Smooth muscle cell of the pulmonary artery (primary cell): Measurements from ENCODE around the gene GTF2H3. TPM values are rescaled to one million over a fixed set of nuclear protein-coding genes. Genes with fewer than 3 reads are reported as not detected.

Experiments
- total RNA-seq: library from RNA; depleted of rRNA; stranded (reverse); fragments of >200 nt; gene quantifications from 2 replicates; pipeline ENCODE4 v1.2.3, GENCODE V29; 2014

GTF2H3 gene
- 29.8 and 35.6 TPM in 2 replicates for total RNA-seq

GRCh38 chr12:123633379-123634141, at the start of gene GTF2H3, which contains the start of gene EIF2B1:
GTF2H3 (plus strand) TSS chr12:123633829; CDS start chr12:123633860, 31 bp downstream.
EIF2B1 (minus strand) TSS chr12:123633686; CDS start chr12:123633557, 129 bp downstream.

GRCh38 chr12:123601602-123602489, 31.8 kb upstream of the GTF2H3 start, which contains the start of gene DDX55:
DDX55 (plus strand) TSS chr12:123602099; CDS start chr12:123602149, 50 bp downstream.

GRCh38 chr12:123670882-123671728, 37.5 kb downstream of the GTF2H3 start, which contains the start of gene TCTN2:
TCTN2 (plus strand) TSS chr12:123671113; CDS start chr12:123671241, 128 bp downstream.

Other genes with a start within 250 kb of the GTF2H3 start
- 40.9 and 49.0 TPM in 2 replicates for gene KMT5A, start 249.7 kb upstream of the GTF2H3 start, total RNA-seq
- gene RILPL2, start 197.1 kb upstream of the GTF2H3 start, total RNA-seq, result 4.6 and 7.9 TPM in 2 replicates
- gene SNRNP35, start 175.7 kb upstream of the GTF2H3 start, total RNA-seq, result 12.2 and 16.6 TPM in 2 replicates
- 10.8 and 17.1 TPM in 2 replicates for gene RILPL1, start 100.1 kb upstream of the GTF2H3 start, total RNA-seq
- 332 and 461 TPM in 2 replicates for gene TMED2, start 49.3 kb upstream of the GTF2H3 start, total RNA-seq
- gene DDX55, start 31.7 kb upstream of the GTF2H3 start, total RNA-seq, result 12.3 and 17.1 TPM in 2 replicates
- gene EIF2B1, start 143 bp upstream of the GTF2H3 start, total RNA-seq, result 26.4 and 32.7 TPM in 2 replicates
- 9.2 and 12.9 TPM in 2 replicates for gene TCTN2, start 37.3 kb downstream of the GTF2H3 start, total RNA-seq
- 19.7 and 27.1 TPM in 2 replicates for gene ATP6V0A2, start 78.5 kb downstream of the GTF2H3 start, total RNA-seq
- gene DNAH10, start 128.5 kb downstream of the GTF2H3 start, total RNA-seq, result 0.13 and 0.46 TPM in 2 replicates